Measurements from ENCODE around the gene SCEL.

Gene SCEL

DNA sequence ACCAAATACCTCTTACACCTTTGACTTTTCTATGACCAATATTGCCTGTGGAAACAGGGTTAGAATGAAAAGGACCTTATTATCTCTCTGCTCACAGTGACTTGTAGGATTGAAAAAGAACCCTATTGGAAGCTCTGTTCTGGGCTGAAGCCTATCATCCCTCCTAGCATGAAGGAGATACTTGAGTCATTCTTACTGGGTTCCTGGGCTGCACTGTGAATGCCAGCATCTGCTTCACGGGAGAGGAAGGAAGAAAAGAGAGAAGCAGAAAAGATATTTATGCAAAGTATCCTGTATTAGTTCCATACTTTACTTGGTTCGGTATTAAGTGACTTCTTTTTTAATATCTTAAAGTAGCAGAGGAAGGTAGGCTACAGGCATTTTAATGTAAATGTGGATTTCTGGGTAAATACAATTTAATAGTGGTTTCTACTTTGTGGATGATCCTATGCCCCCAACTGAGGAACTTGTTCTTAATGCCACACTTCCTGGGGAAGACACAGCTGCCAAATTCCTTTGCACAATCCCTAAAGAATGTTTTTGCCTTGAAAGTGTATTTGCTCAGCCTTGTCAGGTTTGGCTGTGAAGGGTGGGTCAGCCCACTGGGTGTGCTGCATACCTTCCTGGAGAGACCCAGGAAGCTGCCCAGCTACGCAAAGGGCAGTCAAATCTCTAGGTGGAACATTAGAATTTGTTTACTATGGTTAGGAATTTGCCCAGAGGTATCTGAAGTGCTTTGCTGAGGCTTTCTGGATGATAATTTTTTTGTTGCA is 13.7 kb upstream of the SCEL start:
- DNase-seq (ENCODE audit: low read depth in 3 of 3) = no peak

DNA sequence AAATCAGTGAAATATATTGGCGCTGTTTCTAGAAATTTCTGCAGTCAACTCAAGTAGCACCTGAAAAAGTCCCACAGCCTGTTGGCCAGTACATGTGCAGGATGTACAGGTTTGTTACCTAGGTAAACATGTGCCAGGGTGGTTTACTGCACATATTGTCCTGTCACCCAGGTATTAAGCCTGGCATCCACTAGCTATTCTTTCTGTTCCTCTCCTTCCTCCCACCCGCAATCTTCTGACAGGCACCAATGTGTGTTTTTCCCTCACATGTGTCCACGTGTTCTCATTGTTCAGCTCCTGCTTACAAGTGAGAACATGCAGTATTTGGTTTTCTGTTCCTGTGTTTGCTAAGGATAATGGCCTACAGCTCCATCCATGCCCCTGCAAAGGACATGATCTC is 13.1 kb upstream of the SCEL start:
- DNase-seq (ENCODE audit: low read depth in 3 of 3) = no peak

DNA sequence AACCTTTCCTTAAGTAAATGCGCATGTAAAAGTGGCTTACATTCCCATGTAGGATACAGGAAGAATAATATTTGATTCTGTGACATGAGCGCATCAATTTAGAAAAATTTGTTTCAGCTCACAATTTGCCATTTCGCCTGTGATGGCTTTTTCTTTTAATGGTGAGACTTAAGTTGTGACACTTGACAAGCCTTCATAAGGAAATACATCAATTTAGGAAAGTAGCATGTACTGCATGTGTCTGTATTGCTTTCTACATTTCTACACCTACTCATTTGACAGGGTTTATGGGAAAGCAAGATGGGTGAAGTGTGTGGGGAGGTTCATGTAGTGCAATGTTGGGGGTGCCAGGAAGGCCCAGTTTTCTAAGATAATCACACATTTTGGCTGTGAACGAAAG is 12.1 kb upstream of the SCEL start:
- no peak for DNase-seq (ENCODE audit: low read depth in 3 of 3)

DNA sequence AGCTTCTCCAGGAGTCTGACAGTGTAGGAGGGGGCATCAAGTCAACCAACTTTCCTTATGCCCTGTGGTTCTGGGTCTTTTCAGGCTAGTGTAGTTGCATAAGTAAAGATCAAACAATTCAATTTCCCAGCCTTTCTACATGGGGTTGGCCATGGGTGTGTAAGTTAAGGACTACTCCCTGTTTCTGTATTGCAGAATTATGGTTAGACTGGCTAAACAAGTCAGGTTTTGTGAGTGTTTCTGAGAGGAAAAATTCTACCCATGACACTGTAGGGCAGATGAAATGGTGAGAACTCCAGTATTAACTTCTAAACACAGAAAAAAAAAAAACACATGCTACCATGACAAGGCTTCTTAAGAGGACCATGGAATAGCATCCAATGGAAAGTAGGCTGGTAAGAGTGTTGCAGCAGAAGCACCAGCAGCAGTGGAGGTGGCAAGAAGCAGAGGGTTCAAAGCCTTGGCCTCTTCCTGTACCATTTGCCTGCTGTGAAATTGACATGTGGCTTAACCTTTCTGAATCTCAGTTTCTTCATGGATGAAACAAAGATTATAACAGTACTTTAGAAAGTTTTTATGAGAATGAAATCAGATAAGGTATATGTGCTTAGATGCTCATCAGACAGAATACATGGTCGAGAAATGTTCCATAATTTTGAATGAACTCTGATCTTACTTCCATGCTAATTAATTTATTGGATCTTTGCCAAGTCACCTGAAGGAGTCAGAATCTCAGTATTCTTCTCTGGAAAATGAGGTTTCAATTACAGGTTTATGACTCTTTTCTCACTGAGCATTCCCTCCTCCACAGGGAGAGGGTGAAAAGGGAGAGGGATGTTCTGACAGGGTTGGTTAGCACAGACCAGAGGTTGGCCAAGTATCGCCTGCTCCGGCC is 11.4 kb upstream of the SCEL start:
- no peak for DNase-seq (ENCODE audit: low read depth in 3 of 3)

DNA sequence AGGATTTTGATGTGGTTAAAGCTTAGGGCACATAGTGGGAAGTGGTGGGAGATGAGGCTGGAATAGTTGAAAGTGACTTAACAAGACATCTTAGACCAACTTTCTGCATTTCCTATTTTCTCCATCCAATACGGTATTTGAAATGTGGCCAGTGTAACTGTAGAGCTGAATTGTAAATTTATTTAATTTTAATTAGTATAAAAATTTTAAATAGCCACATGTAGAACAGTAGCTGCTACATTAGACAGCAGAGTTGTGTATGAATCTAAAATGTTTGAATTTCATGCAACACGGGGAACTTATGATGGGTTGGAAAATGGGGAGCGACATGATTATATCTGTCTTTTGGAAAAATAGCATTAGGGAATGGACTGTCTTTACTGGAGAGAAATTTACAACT is 7.1 kb upstream of the SCEL start:
- no peak for DNase-seq (ENCODE audit: low read depth in 3 of 3)

DNA sequence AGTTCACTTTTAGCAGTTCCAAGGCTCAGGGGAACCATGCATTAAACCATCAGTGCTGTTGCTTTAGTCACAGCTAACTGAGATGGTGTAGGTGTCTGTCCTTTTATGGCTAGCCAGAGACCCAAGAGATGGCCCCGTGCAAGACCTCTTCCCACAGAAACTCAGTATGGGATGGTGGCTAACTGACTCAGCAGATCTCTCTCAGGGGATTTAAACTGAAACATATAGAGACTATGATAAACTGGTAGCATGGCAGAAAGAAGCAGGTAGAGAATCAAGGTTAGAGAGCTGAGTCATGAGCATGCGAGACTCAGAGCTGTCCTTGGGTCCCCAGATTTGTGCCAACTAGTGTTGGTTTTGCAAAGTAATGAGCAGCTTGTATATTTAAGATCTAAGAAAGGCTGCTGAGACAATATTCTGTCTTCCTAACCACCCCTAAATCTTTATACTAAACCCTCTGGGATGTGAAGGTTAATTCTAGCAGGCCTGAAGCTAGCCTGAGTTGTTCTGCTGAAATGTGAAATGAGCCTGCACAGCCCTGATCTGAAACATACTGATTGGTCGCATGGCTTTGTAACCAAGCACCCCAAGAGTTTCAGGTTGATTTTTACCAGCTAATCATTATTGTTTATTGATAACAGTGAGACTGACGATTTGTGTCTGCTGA is 6.5 kb upstream of the SCEL start:
- no peak for DNase-seq (ENCODE audit: low read depth in 3 of 3)

DNA sequence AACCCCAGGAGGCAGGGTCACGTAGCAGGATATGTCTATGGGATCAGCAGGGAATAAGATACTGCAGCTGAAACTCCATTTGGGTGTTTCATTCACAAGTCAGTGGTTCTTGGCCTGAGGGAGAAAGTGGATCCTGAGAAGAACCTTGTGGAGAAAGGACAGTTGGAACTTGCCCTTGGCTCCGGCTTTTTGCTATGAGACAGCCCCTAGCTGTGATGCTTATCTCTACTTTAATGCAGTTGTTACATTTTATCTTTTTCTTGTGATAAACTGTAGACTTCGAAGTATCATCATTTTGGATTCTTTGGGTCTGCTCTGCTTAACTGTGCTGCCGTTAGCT is 6.0 kb upstream of the SCEL start:
- no peak for DNase-seq (ENCODE audit: low read depth in 3 of 3)

DNA sequence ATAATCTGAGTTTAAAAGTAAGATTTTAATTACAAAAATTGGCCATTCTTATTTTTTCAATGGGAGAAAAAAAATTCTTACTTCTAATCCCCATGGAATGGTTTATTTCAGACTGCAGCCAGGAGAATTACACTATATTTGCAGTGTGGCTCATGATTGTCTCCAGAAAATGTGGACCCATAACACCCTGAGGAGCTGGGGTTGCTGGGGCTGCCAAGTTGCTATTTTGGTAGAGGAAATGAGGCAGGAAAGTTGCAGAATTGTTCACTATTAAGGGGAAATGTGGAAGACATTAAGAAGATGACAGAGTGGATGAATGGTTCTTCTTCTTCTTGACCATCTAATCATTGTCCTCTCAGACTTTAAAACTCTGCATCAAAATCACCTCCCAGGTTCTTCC is 4.6 kb upstream of the SCEL start:
- DNase-seq (ENCODE audit: low read depth in 3 of 3) = no peak

DNA sequence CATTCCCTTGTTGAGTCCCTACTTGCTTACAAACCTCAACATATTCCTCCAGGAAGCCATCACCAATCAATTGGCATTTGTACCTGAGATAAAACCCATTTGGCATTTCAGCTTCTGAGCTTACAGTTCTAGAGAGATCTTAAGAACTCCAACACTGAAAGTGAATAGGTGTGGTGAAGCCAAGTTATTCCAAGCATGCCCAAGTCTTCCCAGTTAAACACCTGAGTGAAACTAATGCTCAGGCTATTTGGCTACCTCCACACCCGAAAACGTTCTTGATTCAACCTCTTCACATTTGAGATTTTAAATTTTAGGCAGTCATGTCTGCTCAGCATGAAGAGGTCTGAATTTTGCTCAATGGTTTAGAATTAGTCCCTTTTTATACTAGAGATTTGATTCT is 2.5 kb upstream of the SCEL start:
- DNase-seq (ENCODE audit: low read depth in 3 of 3) = no peak

DNA sequence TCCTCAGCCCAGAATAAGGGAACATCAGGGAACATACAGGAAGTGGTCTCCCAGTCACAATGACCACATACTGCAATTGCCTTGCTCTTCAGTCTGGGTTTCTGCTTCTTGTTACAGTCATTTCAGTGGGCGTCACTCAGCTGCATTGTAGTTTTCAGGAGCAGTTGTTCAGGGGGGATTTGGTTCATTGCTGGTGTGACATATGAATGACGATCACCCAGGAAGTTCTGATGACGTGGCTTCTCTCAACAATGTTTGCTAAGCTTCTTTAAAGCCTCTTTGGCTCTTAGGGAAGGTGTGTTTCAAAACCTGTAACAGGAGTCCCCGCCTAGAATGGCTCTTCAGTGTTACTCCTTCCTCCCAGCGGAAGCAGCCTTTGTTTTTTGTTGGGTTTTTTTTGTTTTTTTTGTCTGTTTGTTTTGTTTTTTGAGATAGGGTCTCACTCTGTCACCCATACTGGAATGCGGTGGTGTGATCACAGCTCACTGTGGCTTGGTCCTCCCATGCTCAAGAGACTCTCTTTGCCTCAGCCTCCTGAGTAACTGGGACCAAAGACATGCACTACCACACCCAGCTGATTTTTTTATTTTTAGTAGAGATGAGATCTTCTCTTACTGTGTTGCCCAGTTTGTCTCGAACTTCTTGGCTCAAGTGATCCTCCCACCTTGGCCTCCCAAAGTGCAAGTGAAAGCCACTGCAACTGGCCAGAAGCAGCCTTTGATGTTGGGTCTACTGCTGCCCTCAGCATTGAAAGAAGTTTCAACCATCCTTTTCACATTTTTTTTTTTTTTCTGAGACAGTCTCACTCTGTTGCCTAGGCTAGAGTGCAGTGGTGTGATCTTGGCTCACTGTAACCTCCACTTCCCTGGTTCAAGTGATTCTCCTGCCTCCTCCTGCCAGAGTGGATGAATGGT is 1.4 kb upstream of the SCEL start:
- no peak for DNase-seq (ENCODE audit: low read depth in 3 of 3)

DNA sequence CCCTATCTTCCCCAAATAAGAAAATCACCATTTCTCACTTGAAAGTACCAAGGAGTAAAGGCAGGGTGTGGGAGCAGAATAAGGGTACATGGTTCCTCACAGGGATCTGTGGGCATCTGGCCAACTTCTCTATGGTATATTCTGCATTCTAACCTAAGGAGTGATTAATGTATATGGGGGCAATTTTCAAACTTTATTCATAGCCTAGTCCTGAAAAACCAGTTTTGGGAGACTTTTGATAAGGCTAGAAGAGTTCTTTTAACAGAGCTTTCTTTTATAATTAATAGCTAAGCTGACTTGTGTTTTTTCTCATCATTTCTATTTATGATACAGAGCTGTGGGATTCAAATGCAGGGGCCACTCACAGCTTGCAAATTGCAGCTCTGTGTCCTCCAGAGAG is 852 bp downstream of the SCEL start:
- no peak for DNase-seq (ENCODE audit: low read depth in 3 of 3)

DNA sequence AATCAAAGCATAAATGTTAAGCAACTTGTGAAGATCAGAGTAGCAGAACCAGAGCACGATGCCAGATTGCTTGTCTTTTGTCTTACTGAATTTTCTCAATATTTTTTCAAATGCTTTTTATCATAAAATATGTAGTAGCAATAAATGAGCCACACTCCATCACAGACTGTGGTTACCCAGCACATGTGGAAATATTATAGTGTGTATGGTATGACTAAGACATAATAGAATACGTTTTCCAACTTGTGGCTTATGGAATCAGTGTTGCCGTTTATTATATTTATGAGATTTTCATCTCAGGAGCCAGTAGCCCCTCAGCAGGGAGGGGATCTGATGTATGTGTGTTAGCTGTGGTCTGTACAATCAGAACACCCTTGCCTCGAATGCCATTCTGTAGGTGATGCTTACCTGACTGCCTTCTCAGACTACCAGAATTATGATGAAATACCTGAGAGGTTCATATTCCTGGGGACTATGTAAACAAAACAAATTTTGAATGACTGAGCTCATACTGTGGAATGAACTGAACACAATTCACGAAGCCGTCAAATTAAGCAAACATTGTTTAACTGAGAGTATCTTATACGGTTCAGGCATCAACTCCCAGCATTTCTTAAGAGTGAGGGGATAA is 1.9 kb downstream of the SCEL start:
- no peak for DNase-seq (ENCODE audit: low read depth in 3 of 3)

DNA sequence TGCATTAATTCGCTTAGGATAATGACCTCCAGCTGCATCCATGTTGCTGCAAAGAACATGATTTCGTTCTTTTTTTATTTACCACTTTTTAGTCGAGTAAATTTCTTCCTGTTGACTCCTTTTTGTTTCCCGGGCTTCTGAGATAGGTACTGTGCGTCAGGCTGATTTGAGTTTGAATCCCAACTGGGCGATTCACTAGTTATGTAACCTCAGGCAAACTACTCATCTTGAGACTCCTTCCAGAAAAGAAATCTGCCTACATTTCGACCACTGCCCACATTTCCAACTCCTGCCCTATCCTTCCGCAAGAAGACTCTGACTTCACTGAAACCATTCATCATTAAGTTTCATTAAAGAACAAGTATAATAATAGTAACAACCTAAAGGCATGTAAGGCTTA is 8.2 kb downstream of the SCEL start:
- no peak for DNase-seq (ENCODE audit: low read depth in 3 of 3)

DNA sequence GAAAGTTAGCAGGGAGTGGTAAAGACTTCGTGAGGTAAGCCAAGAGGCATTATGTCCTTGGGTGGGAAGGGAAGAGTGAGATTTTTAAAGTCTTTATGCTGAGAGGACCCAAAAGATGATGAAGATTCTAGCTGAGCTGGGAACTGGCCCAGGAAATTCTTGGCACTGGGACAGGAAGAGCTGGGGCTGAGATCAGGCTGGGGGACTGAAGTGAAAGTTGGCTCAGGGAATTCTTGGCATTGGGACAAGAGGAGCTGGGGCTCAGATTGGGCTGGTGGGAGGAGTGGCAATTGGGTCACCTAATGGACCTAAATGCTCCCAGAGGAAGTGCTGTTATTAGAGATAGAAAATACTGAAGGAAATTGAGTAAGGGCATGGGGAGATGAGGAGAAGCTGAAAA is 8.8 kb downstream of the SCEL start:
- no peak for DNase-seq (ENCODE audit: low read depth in 3 of 3)

DNA sequence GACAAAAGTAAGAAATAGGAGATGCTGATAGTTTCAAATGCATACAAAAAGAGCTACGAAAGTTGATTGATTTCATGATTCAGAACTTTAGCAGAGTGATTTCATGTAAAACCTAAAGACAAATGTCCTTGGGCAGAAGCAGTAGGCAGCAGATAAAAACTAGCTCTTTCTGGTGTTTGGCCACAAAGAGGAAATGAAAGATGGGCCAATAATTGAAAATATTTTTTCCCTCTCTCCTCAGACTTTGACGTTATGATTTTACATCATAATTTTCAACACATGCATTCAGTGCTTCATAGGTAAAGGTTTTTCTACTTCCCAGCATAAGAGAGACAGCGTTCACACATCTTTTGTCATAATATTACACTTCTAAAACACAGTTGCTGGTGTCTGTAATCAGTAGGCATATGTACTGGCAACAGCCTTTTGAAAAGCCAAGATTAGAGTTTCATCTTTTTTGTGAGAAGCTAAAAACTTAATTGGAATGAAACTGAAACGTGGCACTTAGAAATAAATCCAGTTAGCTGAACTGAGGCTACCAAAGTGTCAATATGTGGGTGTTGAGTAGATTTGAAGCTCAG is 9.3 kb downstream of the SCEL start:
- no peak for DNase-seq (ENCODE audit: low read depth in 3 of 3)

DNA sequence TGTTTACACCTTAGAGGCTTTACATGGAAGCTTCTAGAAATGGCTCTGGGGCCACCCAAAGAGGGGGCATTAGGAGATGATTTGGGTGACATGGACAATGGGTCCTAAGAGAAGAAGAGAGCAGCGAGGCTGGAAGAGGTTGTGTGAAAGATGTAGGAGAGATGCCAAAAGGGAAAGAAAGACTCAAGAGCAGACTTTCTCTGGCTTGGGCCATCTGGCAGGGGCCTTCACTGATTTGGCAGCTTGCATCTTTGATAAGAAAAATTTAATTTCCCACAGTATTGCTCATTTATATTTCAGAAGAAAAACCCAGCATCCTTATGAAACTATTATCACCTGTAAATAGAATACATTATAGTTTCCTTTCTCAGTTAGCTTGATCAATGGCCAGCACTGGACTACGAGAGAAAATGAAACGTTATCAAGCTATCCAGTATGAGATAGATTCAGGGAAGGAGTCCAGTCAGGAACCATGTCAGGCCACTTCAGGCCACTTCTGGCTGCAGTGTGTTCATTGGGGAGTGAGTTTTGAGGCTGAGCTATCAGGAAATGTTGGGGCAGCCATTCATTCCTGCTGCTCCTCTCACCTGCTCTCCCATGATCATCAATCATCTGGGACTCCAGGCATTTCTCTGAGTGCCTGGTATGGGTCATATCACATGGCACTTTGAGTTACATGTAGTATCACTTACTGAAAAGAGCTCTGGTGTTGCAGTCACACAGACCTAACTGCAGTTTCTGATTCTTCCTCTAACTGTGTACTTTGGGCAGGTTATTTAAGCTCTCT is 10.3 kb downstream of the SCEL start:
- no peak for DNase-seq (ENCODE audit: low read depth in 3 of 3)

DNA sequence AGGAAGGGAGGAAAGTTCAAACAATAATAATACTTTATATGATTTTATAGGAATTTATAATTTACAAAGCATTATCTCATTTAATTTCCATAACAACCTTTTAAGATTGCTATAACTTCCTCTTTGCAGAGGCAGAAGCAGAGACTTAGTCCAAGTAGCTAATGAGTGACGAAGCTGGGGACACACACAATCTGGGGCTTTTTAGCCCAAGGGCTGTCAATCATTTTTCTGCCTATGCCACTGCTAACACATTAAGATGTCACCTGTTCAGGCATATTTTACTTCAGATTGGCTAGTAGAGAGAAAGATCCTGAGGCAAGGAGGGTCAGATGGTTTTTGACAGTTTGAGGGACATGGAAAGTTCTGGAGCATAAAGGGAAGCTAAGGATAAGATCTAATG is 12.6 kb downstream of the SCEL start:
- DNase-seq (ENCODE audit: low read depth in 3 of 3) = no peak

DNA sequence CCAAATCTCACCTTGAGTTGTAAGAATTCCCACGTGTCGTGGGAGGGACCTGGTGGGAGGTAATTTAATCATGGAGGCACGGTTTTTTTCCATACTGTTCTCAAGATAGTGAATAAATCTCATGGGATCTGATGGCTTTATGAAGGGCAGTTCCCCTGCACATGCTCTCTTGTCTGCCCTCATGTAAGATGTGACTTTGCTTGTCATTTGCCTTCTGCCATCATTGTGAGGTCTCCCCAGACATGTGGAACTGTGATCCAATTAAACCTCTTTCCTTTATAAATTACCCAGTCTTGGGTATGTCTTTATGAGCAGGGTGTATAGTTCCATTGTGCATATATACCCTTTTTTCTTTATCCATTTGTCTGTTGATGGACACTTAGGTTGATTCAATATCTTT is 13.1 kb downstream of the SCEL start:
- DNase-seq (ENCODE audit: low read depth in 3 of 3) = no peak

DNA sequence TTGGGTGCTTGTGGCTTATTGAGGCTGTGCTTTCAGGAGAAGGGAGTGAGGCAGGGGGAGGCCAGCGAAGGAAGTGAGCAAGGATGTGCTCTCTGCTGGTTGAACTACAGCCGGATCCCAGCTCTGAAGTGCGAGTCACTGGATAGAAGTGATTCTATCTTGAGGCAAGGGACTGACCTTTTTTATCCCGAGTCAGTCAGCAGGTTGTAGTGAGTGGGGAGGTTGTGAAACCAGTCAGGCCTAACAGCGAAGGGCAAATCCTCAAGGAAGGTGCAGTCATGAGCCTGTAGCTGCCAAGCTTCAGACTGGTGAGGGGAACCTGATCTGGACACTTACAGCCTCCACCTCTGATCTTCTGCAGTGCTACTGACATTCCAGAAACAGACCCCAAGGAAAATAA is 18.6 kb downstream of the SCEL start:
- no peak for DNase-seq (ENCODE audit: low read depth in 3 of 3)

DNA sequence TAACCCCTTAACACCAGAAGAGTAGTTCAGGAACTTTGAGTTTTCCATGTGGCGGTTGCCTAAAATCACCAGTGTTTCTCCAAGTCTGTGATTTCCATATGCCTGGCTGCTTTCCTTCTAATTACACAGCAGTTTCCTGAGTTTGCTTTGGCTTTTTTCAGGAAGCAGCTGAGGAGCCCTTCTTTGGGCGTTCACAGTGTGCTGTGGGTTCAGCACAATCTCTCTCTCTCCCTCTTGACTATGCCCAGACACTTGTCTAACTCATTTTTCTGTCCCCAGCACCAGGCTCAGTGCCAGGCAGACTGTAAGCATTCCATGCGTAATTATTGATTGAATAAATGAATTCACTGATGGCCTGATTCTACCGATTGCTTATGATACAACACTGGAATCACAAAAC is 19.7 kb downstream of the SCEL start:
- DNase-seq (ENCODE audit: low read depth in 3 of 3) = no peak

Measured in stimulated activated CD4-positive, alpha-beta T cell treated with anti-CD3 and anti-CD28 coated beads, TNF-alpha, amount 100 ng/mL, for 48 hours (primary cell).